Daoy (cell line): ENCODE measurements around the gene ASPG. TPM values are rescaled to one million over a fixed set of nuclear protein-coding genes. Genes with fewer than 3 reads are reported as not detected.
A peak's percentile ranks its signal among the peaks of the same experiment; 100 is the strongest.

Experiments
- DNase-seq: peaks from one replicate; pipeline ENCODE4 v3.0.0-alpha.2; 2015; ENCODE audit warnings: low read depth
- total RNA-seq: library from RNA; depleted of rRNA; stranded (reverse); fragments of >200 nt; shearing (Covaris generic); gene quantifications from 2 replicates; pipeline ENCODE4 v1.2.3, GENCODE V29; 2014; rRNA removed

Gene ASPG
- not detected in 2 replicates for total RNA-seq

DNA sequence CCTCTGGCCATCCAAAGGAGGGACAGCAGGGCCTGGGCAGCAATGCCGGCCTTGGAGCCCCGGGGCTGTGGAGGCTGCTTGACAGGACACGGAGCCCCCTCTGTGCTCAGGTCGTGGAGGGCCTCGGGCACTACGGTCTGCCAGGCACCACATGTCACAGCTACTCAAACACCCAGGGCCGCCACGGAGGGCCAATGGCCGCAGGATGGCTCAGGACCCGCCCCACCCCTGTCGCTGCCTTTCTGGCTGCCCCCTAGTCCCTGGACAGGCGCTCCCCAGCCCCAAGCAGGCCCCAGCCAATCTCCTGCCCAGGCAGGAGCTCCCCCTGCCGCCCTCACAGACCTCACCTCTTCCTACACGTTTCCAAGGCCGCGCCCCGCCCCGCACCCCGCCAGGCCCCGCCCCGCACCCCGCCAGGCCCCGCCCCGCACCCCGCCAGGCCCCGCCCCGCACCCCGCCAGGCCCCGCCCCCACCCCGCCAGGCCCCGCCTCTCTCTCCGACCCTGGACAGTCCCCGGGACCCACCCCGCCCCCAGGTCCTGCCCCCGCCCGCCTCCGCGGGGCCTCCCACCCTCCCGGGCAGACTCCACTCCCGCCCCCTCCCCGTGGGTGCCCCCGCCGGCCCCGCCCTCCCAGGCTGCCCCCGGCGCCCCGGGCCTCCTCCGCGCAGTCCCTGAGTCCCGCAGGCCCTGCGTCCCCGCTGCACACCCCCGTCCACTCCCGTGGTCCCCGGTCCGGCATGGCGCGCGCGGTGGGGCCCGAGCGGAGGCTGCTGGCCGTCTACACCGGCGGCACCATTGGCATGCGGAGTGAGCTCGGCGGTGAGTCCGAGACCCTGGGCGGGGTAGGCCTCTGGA lies at the start of gene ASPG:
TSS of gene ASPG (plus strand) at position 669 of the 857 bp plus-strand sequence. CDS start at position 740, 71 bp downstream.
- DNase-seq: peak; percentile 40

DNA sequence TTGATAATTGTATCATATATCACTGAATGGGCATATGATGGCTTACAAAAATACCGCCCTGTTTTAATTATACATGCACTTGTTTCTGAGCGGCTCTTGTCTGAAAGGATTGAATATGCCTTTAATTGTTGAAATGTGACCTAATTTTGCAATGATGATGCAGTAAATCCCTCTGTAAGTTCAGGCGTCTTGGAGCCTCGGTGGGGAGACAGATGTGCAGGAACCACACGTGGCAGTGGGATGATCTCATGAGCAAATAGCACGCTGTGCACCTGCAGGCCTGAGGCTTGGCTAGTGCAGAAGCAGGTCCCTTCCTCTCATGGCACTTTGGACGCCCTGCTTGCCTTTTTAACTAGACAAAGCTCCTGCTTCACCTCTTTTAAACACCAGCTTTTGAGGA lies 49.3 kb upstream of the ASPG start:
- no peak for DNase-seq

DNA sequence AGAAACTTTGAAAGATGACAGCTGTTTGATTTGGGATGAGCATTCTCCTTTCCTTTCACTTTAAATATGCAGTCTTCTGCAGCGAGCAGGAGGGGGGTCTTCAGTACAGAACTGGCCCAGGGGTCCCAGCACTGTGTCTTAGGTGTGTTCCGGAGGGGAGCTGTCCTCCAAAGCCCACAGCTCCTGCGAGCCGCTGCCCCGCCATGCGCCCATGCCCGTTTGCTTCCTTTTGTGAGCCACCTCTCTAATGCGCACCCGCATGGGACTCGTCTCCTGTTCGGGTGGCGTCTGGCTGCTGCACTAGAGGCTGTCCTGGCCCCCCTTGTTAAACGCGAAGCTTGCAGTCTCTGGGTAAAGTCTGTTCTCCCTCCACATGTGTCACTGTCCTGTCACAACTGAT lies 48.4 kb upstream of the ASPG start:
- no peak for DNase-seq

DNA sequence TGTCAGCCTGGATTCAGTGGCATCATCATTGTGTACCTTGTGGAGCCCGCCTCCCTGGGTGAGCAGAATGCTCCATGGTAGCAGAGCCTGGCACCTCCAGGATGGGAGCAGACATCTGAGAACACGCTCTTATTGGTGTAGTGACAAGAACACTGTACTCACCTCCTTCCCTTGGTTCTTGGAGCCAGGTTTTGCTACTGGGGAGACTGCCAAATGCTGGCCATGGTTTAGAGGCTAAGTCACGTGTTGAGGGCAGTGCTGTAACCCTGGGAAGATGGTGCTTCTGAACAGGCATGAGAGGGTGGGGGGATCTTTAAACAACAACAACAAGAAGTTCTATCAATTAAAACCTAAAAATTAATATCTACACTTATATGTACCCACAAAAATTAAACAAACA lies 47.6 kb upstream of the ASPG start:
- DNase-seq: no peak

DNA sequence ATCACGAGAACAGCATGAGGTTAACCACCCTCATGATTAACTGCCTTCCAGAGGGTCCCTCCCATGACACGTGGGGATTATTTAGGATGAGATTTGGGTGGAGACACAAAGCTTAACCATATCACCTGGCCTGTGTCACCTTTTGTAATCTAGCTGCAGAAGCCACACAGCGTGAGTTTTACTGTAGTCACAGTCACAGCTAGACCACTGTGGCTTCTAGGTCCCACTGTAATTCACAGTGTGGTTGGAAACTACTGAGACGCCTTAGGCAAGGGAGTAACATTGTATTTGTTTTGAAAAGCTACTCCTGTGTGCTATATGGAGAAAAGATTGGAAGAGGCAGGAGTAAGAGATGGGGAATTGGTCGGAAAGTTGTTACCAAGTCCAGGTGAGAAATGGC lies 46.3 kb upstream of the ASPG start:
- no peak for DNase-seq

DNA sequence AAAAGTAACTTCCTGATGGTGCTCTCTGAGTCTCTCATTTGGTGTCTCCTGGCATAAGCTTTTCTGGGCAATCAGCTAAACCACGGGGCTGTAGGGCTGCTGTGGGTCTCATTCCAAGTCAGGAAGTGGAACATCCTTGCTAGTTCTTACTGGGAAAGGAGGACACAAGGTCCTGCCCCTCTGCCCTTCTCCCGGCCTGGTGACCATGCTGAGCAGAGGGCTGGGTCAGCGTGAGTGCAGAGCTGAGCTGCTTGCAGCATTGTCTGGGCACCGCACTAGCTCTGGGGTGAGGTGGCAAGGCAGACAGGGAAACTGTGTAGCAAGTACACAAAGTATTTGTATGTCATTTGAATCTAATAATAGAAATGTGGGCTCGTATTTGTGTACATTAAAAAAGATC lies 45.0 kb upstream of the ASPG start:
- DNase-seq: no peak

DNA sequence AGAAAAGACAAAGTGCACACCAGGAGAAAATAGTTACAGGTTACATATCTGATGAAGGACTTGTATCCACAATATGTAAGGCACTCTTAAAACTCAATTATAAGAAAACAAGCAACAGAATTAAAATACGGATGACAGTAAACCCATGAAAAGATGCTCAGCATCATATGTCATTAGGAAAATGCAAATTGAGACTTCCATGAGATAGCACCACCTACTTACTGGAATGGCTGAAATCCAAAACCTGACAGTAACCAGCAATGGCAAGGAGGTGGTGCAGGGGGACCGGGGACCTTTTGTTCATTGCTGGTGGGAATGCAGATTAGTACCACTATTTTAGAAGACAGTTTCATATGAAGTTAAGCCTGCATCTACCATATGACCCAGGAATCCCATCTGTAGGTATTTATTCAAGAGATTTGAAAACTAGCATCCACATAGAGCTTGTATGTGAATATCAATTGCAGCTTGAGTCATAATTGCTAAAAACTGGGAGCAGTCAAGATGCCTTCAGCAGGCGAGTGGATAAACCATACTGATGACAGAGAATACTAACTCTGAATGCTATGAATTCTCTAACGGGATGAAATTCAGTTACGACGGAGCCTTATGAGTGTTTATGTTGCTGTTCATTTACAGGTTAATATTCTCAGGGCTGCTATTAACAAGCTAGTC lies 43.9 kb upstream of the ASPG start:
- DNase-seq: no peak

DNA sequence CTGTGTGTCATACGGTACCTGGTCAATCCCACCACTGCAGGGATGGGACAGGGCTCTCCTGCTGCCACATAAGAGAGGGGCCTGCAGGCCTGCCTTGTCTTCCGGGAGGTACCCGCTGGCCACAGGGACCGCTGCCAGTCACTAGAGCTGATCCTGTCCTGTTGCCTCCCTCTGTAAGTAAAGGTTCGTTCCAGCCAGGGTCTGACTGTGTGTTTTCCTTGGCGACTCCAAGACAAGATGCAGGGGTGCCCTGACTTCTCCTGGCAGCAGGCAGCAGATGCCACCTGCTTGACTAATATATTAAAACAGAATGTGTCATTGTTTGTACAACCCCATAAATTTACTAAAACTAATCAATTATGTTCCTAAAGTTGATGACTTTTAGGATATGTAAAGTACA lies 41.5 kb upstream of the ASPG start:
- DNase-seq: peak; percentile 20

DNA sequence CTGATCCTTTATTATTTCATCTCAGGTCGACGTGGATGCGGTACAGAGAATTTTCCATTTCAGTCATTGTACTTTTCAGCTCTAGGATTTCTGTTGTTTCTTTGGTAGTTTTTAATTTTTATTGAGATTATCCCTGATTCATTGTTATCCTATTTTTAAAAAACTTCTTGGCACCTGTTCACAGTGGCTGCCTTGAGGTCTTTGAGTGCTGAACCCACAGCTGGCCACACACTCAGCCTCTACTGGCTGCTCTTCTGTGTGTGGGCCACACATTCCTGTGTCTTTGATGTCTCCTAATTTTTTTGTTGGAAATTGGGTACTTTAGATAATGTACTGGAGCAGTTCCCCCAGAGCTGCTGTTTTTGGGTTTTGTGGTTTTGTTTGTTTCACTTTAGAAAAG lies 37.7 kb upstream of the ASPG start:
- DNase-seq: no peak

DNA sequence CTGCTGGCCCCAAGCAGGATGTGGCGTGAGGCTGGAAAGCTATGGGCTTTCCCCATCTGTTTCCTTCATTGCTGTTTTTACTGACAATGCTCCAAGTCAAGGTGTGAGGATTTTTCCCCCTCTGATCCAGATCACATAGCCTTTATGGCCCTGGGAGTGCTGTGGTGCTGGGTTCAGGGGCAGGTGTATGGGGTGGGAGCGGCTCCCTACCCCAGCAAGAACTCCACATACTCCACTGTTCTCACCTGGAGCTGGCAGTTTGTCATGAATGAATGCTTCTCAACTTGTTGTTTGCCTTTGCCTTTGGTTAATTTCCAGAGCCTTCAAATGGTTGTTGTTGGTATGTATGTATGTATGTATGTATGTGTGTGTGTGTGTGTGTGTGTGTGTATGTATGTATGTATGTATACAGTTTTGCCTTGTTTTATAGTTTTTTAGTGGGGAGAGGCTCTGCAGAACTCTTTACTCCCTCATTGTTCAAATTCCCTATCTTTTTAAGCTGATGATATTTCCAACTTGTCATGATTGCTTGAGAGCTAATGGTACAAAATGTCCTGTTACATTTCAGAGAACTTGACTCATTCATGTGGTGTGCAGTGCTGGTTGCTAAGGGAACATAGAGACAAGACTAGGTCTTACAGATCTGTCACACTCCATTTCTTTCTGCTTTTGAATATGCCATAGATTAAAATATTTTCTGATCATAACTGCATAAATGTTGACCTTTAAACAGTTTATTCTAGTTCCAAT lies 36.6 kb upstream of the ASPG start:
- no peak for DNase-seq

DNA sequence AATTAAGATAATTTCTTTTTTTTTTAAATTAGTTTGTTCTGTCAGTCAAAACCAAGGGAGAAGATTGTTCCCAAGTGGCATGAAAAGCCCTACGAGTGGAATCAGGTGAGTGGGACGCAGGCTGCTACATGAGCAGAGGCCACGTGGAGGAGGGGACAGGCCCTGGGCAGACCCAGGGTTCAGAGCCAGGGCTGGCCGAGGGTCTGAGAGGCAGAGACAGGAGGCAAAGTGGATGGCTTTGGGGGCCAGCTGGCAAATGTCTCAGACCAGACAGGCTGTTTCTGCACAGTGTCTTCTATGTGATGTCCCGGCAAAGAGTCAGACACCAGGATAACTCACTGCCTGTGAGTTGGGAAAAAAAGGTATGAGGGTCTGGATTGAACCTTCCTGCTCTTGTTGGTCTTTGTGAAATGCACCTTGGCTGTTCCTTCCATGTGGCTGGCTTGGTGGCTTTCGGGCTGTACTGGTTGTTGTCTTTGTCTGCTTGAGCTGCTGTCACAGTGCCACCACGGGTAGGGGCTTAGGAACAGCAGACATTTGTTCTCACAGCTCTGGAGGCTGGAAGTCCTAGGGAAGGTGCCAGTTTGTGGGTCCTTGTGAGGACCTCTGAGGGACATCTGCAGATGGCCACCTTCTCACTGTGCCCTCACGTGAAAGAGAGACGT lies 35.8 kb upstream of the ASPG start:
- no peak for DNase-seq

DNA sequence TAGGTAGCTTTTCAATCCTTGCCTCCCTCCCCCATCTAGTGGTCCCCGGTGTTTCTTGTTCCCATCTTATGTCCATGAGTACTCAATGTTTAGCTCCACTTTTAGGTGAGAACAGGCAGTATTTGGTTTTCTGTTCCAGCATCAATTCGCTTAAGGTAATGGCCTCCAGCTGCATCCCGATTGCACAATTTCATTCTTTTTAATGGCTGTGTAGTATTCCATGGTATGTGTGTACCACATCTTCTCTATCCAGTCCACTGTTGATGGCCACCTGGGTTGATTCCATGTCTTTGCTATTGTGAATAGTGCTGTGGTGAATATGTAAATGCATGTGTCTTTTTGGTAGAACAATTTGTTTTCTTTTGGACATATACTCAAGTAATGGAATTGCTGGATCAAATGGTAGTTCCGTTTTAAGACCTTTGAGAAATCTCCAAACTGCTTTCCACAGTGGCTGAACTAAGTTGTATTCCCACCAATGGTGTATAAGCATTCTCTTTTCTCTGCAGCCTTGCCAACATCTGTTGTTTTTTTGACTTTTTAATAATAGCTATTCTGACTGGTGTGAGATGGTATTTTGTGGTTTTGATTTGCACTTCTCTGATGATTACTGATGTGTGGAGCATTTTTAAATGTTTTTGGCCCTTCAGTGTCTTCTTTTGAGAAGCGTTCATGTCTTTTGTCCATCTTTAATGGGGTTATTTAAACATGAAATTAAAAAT lies 34.2 kb upstream of the ASPG start:
- no peak for DNase-seq

DNA sequence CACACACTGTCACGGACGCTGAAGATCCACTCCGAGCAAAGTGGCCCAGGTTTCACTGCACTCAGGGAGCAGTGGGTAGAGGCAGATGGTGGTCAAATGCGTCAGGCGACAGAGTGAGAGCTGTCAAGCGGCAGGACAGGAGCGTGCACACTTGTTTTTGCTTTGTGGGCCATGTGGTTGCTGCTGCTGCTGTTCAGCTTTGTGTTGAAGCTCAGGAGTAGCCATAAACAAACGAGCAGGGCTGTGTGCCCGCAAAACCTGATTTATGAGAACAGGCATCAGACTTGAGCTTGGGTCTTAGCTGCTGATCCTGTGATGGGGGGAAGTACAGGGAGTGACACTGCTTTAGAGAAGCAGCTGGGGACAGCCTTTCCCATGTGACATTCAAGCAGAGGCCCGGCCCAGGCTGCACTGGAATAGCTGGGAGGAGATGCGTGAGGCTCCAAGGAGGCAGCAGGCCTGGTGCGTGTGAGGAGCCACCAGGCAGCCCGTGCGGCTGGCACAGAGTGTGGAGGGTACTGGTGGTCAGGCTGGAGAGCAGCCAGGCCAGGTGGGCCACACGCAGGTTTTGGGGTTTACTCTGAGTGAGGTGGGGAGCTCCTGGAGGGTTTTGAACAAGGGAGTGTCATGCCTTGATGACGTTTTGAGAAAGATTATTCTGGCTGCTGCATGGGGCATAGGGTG lies 31.1 kb upstream of the ASPG start:
- DNase-seq: no peak

DNA sequence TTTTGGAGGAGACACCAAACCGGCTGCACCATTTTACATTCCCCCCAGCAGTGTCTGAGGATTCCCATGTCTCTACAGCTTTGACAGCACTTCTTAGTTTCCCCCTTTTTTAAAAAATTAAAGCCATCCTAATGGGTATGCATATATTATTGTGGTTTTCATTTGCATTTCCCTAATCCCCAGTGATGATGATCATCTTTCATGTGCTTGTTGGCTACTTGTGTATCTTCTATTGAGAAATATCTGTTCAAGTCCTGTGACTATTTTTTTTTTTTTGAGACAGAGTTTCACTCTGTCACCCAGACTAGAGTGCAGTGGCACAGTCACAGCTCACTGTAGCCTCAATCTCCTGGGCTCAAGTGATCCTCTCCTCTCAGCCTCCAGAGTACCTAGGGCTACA lies 23.2 kb upstream of the ASPG start:
- DNase-seq: no peak

DNA sequence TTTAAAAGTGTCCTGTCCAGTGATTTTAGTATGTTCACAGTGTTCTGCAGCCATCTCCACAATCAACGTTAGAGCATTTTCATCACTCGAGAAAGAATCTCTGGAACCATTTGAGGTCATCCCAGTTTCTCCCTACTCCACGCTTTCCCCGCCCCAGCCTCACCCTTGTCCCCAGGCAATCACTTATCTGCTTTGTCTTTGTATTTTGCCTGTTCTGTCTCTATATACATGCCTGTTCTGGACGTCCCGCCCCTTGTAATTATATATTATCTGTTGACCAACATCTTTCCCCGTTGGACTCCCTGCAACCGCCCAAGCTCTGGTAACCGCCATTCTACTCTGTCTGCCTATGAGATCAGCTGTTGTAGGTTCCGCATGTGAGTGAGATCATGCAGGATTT lies 21.5 kb upstream of the ASPG start:
- no peak for DNase-seq

DNA sequence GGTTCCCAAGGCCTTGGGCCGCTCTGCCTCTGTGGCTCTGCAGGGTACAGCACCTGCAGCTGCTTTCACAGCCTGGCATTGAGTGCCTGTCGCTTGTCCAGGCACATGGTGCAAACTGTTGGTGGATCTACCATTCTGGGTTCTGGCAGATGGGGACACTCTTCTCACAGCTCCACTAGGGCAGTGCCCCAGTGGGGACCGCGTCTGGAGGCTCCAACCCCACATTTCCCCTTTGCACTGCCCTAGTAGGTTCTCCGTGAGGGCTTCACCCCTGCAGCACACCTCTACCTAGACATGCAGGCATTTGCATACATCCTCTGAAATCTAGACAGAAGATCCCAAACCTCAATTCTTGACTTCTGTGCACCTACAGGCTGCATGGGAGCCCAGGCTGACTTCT lies 19.2 kb upstream of the ASPG start:
- no peak for DNase-seq

DNA sequence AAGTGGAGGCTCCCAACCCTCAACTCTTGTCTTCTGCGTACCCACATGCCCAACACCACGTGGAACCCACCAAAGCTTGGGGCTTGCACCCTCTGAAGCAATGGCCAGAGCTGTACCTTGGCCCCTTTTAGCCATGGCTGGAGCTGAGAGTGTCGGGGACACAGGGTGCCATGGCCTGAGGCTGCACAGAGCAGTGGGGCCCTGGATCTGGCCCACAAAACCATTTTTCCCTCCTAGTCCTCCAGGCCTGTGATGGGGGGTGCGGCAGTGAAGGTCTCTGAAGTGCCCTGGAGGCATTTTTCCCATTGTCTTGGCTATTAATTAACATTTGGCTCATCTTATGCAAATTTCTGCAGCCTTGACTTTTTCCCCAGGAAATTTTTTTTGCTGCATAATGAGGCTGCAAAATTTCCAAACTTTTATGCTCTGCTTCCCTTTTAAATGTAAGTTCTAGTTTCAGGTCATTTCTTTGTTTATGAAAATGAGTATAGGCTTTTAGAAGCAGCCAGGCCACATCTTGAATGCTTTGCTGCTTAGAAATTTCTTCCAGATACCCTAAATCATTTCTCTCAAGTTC lies 18.7 kb upstream of the ASPG start:
- DNase-seq: no peak

DNA sequence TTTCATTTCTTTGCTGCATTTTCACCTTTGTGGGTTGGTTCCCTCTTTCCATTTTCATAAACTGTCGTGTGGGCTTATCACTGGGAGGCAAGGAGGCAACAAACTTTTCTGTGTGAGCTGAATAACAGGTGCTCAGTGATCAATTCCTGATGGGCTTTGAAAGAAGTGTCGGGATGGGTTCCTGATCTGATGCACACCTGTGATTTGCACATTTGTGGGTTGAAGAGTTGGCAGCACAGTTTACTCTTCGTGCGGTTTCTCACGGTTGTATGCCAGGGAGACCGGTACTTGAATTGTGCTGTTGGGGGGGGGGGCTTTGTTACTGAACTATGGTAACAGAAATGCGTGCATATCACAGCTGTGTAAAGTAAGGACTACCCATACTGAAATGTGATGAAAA lies 16.0 kb upstream of the ASPG start:
- no peak for DNase-seq

DNA sequence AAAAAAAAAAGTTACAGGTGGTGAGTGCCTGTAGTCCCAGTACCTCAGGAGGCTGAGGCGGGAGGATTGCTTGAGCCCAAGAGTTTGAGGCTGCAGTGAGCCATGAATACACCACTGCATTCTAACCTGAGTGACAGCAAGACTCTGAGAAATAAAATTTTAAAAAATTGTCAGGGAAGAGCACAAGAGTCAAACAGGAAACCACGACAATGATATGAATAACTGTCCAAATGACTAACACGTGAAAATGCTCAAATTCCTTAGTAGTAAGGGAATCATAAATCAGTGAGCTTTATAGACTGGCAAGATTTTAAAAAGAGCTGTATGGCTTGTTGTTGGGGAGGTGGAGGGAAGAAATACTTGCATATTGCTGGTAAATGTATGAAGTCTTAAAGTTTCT lies 12.9 kb upstream of the ASPG start:
- no peak for DNase-seq

DNA sequence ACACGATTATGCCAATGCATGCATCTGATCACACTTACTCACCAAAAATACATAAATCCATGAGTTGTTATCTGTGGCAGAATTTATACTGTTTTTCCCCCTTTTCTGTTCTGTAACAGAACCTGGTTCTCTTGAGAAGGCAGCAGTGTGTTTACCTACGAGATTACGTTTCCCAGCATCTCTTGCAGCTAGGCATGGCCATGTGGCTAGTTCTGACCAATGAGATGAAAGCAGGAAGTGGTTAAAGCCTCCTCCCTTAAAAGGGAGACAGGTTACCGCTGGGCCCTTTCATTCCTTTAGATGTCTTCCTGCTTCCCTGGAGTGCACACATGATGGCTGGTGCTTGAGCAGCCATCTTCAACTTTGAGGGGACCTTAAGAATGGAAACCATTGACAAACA lies 11.7 kb upstream of the ASPG start:
- no peak for DNase-seq
